T-helper 17 cell (primary cell): Measurements from ENCODE around the gene MIAT. TPM values are rescaled to one million over a fixed set of nuclear protein-coding genes. Genes with fewer than 3 reads are reported as not detected.

Experiments used
- ATAC-seq: fragments of 150-1000 bp; cut with Tn5 transposase; 2 replicates; pipeline ENCODE4 v1.10.0; 2021; ENCODE audit warnings: mild to moderate bottlenecking, moderate library complexity
- DNase-seq, 3 donors: peaks; one replicate each; pipeline versions ENCODE4 v3.0.0 to v3.0.0-alpha.2; 2020 to 2021
- H3K9me3 ChIP-seq: one replicate; pipeline ENCODE4 v1.7.0; 2013; ENCODE audit warnings: low read length, mild to moderate bottlenecking; ENCODE audit not compliant: control insufficient read depth, poor library complexity, severe bottlenecking
- H3K27ac Mint-ChIP-seq: one replicate; pipeline ENCODE4 v1.8.0; 2022; ENCODE audit warnings: mild to moderate bottlenecking, moderate library complexity, mixed read lengths
- H3K27me3 Mint-ChIP-seq: one replicate; pipeline ENCODE4 v1.8.0; 2022; ENCODE audit warnings: mixed read lengths
- H3K36me3 Mint-ChIP-seq: one replicate; pipeline ENCODE4 v1.8.0; 2022; ENCODE audit warnings: low read depth, mixed read lengths
- H3K4me1 Mint-ChIP-seq: one replicate; pipeline ENCODE4 v1.8.0; 2022; ENCODE audit warnings: mild to moderate bottlenecking, mixed read lengths
- H3K4me3 Mint-ChIP-seq: one replicate; pipeline ENCODE4 v1.8.0; 2022; ENCODE audit warnings: mild to moderate bottlenecking, moderate library complexity, mixed read lengths
- total RNA-seq, 4 donors: library from RNA in 2 of 4; stranded (reverse) in 2 of 4; gene quantifications; one replicate each; pipeline ENCODE4 v1.2.3 and lab custom pipeline; 2022 to 2026

Gene MIAT
- total RNA-seq, 2 donors from 2014 or later, result 83.4 to 116 TPM

DNA sequence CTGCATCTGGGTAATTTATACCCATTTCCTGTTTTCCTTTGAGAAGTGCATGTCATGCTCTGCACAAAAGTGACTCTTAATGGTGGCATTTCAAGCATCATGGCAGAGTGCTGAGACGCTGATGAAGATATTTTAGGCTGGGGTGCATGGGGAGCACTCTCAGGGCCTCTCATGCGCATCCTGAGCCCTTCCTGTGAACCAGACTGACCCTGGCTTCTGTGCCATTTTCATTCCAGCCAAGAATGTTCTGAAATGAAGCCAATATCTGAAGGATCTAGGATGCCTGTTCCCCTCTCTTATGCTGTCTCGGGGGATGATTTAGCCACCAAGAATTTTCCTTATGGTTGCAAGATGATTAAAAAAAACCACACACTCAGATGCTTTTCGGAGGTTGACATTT lies 61.5 kb downstream of the MIAT start:
- Mint-ChIP-seq H3K27me3 (no peaks in the 10 kb centered on the region), H3K4me1 (peaks cover 12% of the 10 kb centered on the region), H3K4me3 (no peak overlapping the region), H3K27ac (no peak overlapping the region), H3K36me3 (peaks cover 9% of the 10 kb centered on the region)
- H3K9me3 ChIP-seq, result no peaks in the 10 kb centered on the region
- ATAC-seq (no peak), DNase-seq (no peak)

DNA sequence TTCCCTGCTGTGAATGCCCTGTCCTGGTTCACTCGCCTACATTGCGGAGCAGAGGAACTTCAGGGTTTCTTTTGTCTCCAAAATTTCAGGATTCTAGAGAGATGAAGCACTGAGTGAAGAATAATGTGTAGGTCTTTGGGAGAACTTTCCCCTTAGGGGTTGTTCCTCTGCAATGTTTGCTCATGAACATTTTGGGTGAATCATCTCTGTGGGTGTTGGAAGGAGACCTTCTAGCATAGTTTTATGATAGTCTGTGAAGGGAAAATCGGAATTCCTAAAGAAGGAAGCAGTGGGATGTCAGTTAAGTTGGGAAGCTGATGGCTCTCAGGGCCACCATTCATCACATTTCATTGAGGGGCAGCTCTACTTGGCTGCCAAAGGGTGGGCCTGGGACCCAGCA lies 64.8 kb downstream of the MIAT start:
- Mint-ChIP-seq H3K36me3 (peaks cover 14% of the 10 kb centered on the region), H3K4me3 (no peak overlapping the region), H3K4me1 (peaks cover 13% of the 10 kb centered on the region), H3K27me3 (no peaks in the 10 kb centered on the region), H3K27ac (no peak overlapping the region)
- H3K9me3 ChIP-seq, result no peaks in the 10 kb centered on the region
- ATAC-seq (no peak), DNase-seq (no peak)

DNA sequence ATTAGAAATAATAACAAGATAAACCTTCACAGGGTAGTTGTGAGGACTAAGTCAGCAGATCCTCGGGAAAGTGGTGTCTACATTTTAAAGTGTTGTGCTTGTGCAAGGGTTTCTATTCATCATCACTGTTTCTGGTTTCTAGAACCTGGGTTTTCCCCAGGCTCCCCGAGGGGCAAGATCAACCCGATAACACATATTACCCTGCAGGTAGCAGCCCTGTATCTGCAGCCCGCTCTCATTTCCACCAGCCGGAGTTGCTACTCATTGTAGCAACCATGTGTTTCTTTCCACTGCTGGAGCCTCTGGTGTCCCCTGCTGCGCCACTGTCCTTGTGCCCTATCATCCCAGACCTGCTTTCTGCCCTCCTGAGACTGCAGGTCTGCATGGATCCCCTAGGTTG lies 67.0 kb downstream of the MIAT start:
- Mint-ChIP-seq H3K4me1 (peaks cover 17% of the 10 kb centered on the region), H3K27ac (peak overlapping the region; percentile 6), H3K36me3 (peaks cover 14% of the 10 kb centered on the region), H3K27me3 (no peaks in the 10 kb centered on the region), H3K4me3 (no peak overlapping the region)
- DNase-seq (no peak), ATAC-seq (no peak)
- no peaks in the 10 kb centered on the region for H3K9me3 ChIP-seq

DNA sequence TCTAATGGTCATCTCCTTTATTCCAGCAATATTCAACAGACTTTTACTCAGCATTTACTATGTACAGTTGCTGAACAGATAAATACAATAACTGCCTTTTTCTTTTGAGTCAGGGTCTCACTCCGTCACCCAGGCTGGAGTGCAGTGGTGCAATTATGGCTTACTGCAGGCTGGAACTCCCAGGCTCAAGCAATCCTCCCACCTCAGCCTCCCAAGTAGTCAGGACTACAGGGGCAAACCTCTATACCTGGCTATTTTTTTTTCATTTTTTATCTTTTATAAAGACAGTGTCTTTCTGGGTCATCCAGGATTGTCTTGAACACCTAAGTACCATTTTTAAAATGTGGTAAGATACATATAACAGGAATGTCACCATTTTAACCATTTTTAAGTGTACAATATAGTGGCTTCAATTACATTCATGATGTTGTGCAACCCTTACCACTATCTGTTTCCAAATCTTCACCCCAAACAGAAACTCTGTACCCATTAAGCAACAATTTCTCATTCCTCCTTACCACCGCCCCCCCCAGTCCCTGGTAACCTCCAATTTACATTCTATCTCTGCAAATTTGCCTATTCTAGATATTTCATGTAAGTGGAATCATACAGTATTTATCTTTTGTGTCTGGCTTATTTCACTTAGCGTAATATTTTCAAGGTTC lies 67.8 kb downstream of the MIAT start:
- Mint-ChIP-seq H3K4me3 (no peak overlapping the region), H3K27ac (peak overlapping the region; percentile 6), H3K27me3 (no peaks in the 10 kb centered on the region), H3K36me3 (peaks cover 13% of the 10 kb centered on the region), H3K4me1 (peaks cover 18% of the 10 kb centered on the region)
- ATAC-seq (no peak), DNase-seq (no peak)
- H3K9me3 ChIP-seq, result no peaks in the 10 kb centered on the region

Other genes starting within 250 kb of the MIAT start
- 1 to 10 TPM; 1.6 to 2.4 TPM for gene ASPHD2, start 228.3 kb upstream of the MIAT start, total RNA-seq
- 10 to 100 TPM; 44.1 to 54.6 TPM for gene HPS4, start 173.8 kb upstream of the MIAT start, total RNA-seq
- gene SRRD, start 173.7 kb upstream of the MIAT start, total RNA-seq, result 10 to 100 TPM; 15.1 to 18.7 TPM
- gene TFIP11, start 145.1 kb upstream of the MIAT start, total RNA-seq, result 100 to 1,000 TPM in 1 of 2 donors, 10 to 100 TPM in 1; 84.0 to 104 TPM
- 10 to 100 TPM; 18.2 to 40.7 TPM for gene TPST2, start 67.5 kb upstream of the MIAT start, total RNA-seq
- gene CRYBB1, start 39.6 kb upstream of the MIAT start, total RNA-seq, result not detected
- not detected for gene CRYBA4, start 35.6 kb upstream of the MIAT start, total RNA-seq